Measurements from ENCODE around the gene CRYGN.
A peak's percentile ranks its signal among the peaks of the same experiment; 100 is the strongest.

The CRYGN gene

GRCh38 chr7:151406886-151407583 lies 32.9 kb downstream of the CRYGN start:
- no CpG with 5 or more reads among the region's 9 CpGs for WGBS (ENCODE audit: extremely low coverage, insufficient coverage, low lambda C conversion rate)
- Histone ChIP-seq H3K79me1 (ENCODE audit: low read length) (peaks cover 2% of the 10 kb centered on the region), H3K27me3 (ENCODE audit: insufficient read depth, low read length, poor library complexity) (no peaks in the 10 kb centered on the region), H3K18ac (ENCODE audit: low read length) (no peak overlapping the region), H3K4ac (ENCODE audit: low read depth, low read length) (no peak overlapping the region), H3K4me3 (ENCODE audit: low read length) (no peak overlapping the region), H2BK5ac (ENCODE audit: low read length) (no peak overlapping the region), H4K8ac (ENCODE audit: low read depth, low read length) (no peak overlapping the region), H4K5ac (ENCODE audit: low read length) (no peak overlapping the region), H3K23ac (ENCODE audit: low read length) (no peak overlapping the region), H2BK15ac (replicated peaks; ENCODE audit: low read depth) (no peak overlapping the region), H3K9ac (ENCODE audit: low read length) (no peak overlapping the region), H2BK120ac (ENCODE audit: low read depth, low read length) (no peak overlapping the region), H3K36me3 (ENCODE audit: control insufficient read depth, insufficient read depth, low read length) (no peaks in the 10 kb centered on the region), H3K4me1 (ENCODE audit: control insufficient read depth, low read depth, low read length) (peaks cover 15% of the 10 kb centered on the region), H3K4me2 (ENCODE audit: low read length) (no peak overlapping the region), H3K27ac (ENCODE audit: low read depth, low read length) (no peak overlapping the region), H3K79me2 (ENCODE audit: control insufficient read depth, insufficient read depth, low read length) (no peaks in the 10 kb centered on the region), H3K56ac (ENCODE audit: low read length) (no peak overlapping the region), H2AK5ac (ENCODE audit: low read length) (no peak overlapping the region)
- DNase-seq, result no peak

- WGBS (ENCODE audit: extremely low coverage, insufficient coverage, low lambda C conversion rate), result no CpG with 5 or more reads among the region's 24 CpGs
- no peak overlapping the region for H3K4ac ChIP-seq (ENCODE audit: low read depth, low read length)
- H3K4me3 ChIP-seq (ENCODE audit: low read length), result no peak overlapping the region
- H2AK5ac ChIP-seq (ENCODE audit: low read length), result no peak overlapping the region
- H3K18ac ChIP-seq (ENCODE audit: low read length), result no peak overlapping the region
- H3K79me2 ChIP-seq (ENCODE audit: control insufficient read depth, insufficient read depth, low read length), result no peaks in the 10 kb centered on the region
- no peak overlapping the region for H2BK120ac ChIP-seq (ENCODE audit: low read depth, low read length)
- H3K9ac ChIP-seq (ENCODE audit: low read length), result no peak overlapping the region
- no peak overlapping the region for H3K23ac ChIP-seq (ENCODE audit: low read length)
- no peak overlapping the region for H4K8ac ChIP-seq (ENCODE audit: low read depth, low read length)
- no peak overlapping the region for H3K27ac ChIP-seq (ENCODE audit: low read depth, low read length)
- no peaks in the 10 kb centered on the region for H3K36me3 ChIP-seq (ENCODE audit: control insufficient read depth, insufficient read depth, low read length)
- H3K79me1 ChIP-seq (ENCODE audit: low read length), result peaks cover 2% of the 10 kb centered on the region
- no peak overlapping the region for H2BK5ac ChIP-seq (ENCODE audit: low read length)
- no peak overlapping the region for H3K56ac ChIP-seq (ENCODE audit: low read length)
- peaks cover 9% of the 10 kb centered on the region for H3K4me1 ChIP-seq (ENCODE audit: control insufficient read depth, low read depth, low read length)
- H3K27me3 ChIP-seq (ENCODE audit: insufficient read depth, low read length, poor library complexity), result no peaks in the 10 kb centered on the region
- no peak overlapping the region for H2BK15ac ChIP-seq (replicated peaks; ENCODE audit: low read depth)
- no peak overlapping the region for H4K5ac ChIP-seq (ENCODE audit: low read length)
- no peak overlapping the region for H3K4me2 ChIP-seq (ENCODE audit: low read length)
- DNase-seq, result no peak
Measured at GRCh38 chr7:151406051-151406875, 33.7 kb downstream of the CRYGN start.

DNA sequence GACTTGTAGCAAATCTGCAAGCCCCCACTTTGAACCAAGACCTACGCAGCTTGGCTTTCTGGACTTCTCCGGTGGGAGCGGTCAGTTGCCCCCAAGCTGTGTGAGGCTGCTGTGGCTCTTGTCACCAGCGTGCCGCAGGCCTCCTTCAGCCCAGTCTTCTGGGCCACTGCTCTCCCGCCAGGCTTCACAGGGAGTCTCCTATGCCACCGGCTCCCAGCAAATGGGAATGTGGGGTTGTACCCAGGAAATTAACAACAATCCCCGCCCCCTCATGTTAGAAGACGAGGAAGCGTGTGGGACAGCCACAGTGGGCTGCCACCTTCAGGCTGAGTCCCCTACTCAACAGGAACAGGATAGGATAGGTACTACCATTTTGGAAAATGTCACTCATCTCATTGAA lies 34.4 kb downstream of the CRYGN start:
- no peak for DNase-seq
- Histone ChIP-seq H3K27me3 (ENCODE audit: insufficient read depth, low read length, poor library complexity) (no peaks in the 10 kb centered on the region), H2AK5ac (ENCODE audit: low read length) (no peak overlapping the region), H3K9ac (ENCODE audit: low read length) (no peak overlapping the region), H3K23ac (ENCODE audit: low read length) (no peak overlapping the region), H3K36me3 (ENCODE audit: control insufficient read depth, insufficient read depth, low read length) (no peaks in the 10 kb centered on the region), H3K79me2 (ENCODE audit: control insufficient read depth, insufficient read depth, low read length) (no peaks in the 10 kb centered on the region), H2BK120ac (ENCODE audit: low read depth, low read length) (no peak overlapping the region), H4K5ac (ENCODE audit: low read length) (no peak overlapping the region), H4K8ac (ENCODE audit: low read depth, low read length) (no peak overlapping the region), H3K4me3 (ENCODE audit: low read length) (no peak overlapping the region), H3K4me2 (ENCODE audit: low read length) (no peak overlapping the region), H3K79me1 (ENCODE audit: low read length) (peaks cover 2% of the 10 kb centered on the region), H3K56ac (ENCODE audit: low read length) (no peak overlapping the region), H3K27ac (ENCODE audit: low read depth, low read length) (no peak overlapping the region), H3K18ac (ENCODE audit: low read length) (no peak overlapping the region), H3K4ac (ENCODE audit: low read depth, low read length) (no peak overlapping the region), H3K4me1 (ENCODE audit: control insufficient read depth, low read depth, low read length) (peaks cover 3% of the 10 kb centered on the region), H2BK15ac (replicated peaks; ENCODE audit: low read depth) (no peak overlapping the region), H2BK5ac (ENCODE audit: low read length) (no peak overlapping the region)
- no CpG with 5 or more reads among the region's 10 CpGs for WGBS (ENCODE audit: extremely low coverage, insufficient coverage, low lambda C conversion rate)

DNA sequence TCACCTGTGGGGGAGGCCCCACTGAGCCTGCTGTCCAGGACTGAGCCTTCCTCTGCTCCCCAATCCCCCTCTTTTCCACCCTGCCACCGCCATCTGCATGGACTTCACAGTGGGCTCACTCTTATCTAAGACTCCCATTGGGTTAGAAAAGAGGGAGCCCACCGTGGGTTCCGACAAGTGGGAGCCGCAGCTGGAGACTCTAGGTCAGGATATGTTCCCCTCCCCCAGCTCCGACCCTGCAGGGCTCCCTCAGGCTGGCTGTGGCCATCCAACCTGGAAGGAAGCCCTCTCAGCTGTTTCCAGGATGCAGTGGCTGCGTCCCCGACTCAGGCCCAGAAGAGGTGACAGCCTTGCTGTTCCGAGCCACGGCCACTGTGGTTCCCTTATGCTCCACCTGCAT lies 34.9 kb downstream of the CRYGN start:
- Histone ChIP-seq H2BK120ac (ENCODE audit: low read depth, low read length) (no peak overlapping the region), H3K4me1 (ENCODE audit: control insufficient read depth, low read depth, low read length) (peaks cover 3% of the 10 kb centered on the region), H2AK5ac (ENCODE audit: low read length) (no peak overlapping the region), H4K5ac (ENCODE audit: low read length) (no peak overlapping the region), H4K8ac (ENCODE audit: low read depth, low read length) (no peak overlapping the region), H3K23ac (ENCODE audit: low read length) (no peak overlapping the region), H3K4me3 (ENCODE audit: low read length) (no peak overlapping the region), H3K27me3 (ENCODE audit: insufficient read depth, low read length, poor library complexity) (no peaks in the 10 kb centered on the region), H3K36me3 (ENCODE audit: control insufficient read depth, insufficient read depth, low read length) (no peaks in the 10 kb centered on the region), H3K79me1 (ENCODE audit: low read length) (peaks cover 2% of the 10 kb centered on the region), H2BK5ac (ENCODE audit: low read length) (no peak overlapping the region), H3K18ac (ENCODE audit: low read length) (no peak overlapping the region), H3K79me2 (ENCODE audit: control insufficient read depth, insufficient read depth, low read length) (no peaks in the 10 kb centered on the region), H3K27ac (ENCODE audit: low read depth, low read length) (no peak overlapping the region), H3K4me2 (ENCODE audit: low read length) (no peak overlapping the region), H3K9ac (ENCODE audit: low read length) (no peak overlapping the region), H3K4ac (ENCODE audit: low read depth, low read length) (no peak overlapping the region), H2BK15ac (replicated peaks; ENCODE audit: low read depth) (no peak overlapping the region), H3K56ac (ENCODE audit: low read length) (peak overlapping the region; percentile 46)
- no CpG with 5 or more reads among the region's 9 CpGs for WGBS (ENCODE audit: extremely low coverage, insufficient coverage, low lambda C conversion rate)
- DNase-seq, result no peak

- no CpG with 5 or more reads among the region's 18 CpGs for WGBS (ENCODE audit: extremely low coverage, insufficient coverage, low lambda C conversion rate)
- Histone ChIP-seq H3K4me1 (ENCODE audit: control insufficient read depth, low read depth, low read length) (peaks cover 3% of the 10 kb centered on the region), H2AK5ac (ENCODE audit: low read length) (no peak overlapping the region), H3K79me1 (ENCODE audit: low read length) (peaks cover 2% of the 10 kb centered on the region), H2BK120ac (ENCODE audit: low read depth, low read length) (no peak overlapping the region), H3K4ac (ENCODE audit: low read depth, low read length) (no peak overlapping the region), H4K5ac (ENCODE audit: low read length) (no peak overlapping the region), H3K23ac (ENCODE audit: low read length) (no peak overlapping the region), H2BK5ac (ENCODE audit: low read length) (no peak overlapping the region), H3K27me3 (ENCODE audit: insufficient read depth, low read length, poor library complexity) (no peaks in the 10 kb centered on the region), H3K36me3 (ENCODE audit: control insufficient read depth, insufficient read depth, low read length) (no peaks in the 10 kb centered on the region), H3K79me2 (ENCODE audit: control insufficient read depth, insufficient read depth, low read length) (no peaks in the 10 kb centered on the region), H2BK15ac (replicated peaks; ENCODE audit: low read depth) (no peak overlapping the region), H3K4me3 (ENCODE audit: low read length) (no peak overlapping the region), H3K9ac (ENCODE audit: low read length) (no peak overlapping the region), H3K4me2 (ENCODE audit: low read length) (no peak overlapping the region), H3K18ac (ENCODE audit: low read length) (no peak overlapping the region), H3K27ac (ENCODE audit: low read depth, low read length) (no peak overlapping the region), H4K8ac (ENCODE audit: low read depth, low read length) (no peak overlapping the region), H3K56ac (ENCODE audit: low read length) (peak overlapping the region; percentile 46)
- no peak for DNase-seq
Measured at GRCh38 chr7:151404216-151405011, 35.5 kb downstream of the CRYGN start.
